Cerebellar nuclear complex (tissue), 1 donor: ENCODE measurements around the gene MTUS2.

Source experiments
- DNase-seq, 2 experiments: peaks; one replicate each; lab custom pipeline; 2025; lab: John Stamatoyannopoulos, UW

MTUS2 gene

GRCh38 chr13:28820099-28821051, at the start of gene MTUS2:
Gene MTUS2 (plus strand): TSS chr13:28820339.
- DNase-seq: peak in 1 of 2 experiments; percentile 40

GRCh38 chr13:28778308-28779215, 41.6 kb upstream of the MTUS2 start:
- DNase-seq: no peak

DNA sequence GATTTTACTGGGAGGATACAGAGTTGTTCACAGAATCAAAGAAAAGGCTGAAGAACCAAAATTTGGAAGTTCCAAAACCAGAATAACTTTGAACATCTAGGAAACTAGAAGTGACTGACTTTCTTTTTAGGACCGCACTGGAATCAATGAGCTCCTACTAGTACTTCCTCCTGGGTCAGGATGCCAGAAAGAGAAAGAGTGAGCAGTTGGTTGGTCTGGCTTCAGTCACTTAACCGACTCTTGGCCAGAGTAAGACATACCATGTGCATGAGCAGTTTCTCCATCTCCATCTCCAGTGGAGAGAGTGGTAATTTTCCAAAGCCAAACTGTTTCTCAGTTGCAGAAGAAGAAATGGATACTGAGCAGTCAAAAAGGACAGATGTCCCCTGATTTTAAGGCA, 27.1 kb upstream of the MTUS2 start:
- no peak for DNase-seq

DNA sequence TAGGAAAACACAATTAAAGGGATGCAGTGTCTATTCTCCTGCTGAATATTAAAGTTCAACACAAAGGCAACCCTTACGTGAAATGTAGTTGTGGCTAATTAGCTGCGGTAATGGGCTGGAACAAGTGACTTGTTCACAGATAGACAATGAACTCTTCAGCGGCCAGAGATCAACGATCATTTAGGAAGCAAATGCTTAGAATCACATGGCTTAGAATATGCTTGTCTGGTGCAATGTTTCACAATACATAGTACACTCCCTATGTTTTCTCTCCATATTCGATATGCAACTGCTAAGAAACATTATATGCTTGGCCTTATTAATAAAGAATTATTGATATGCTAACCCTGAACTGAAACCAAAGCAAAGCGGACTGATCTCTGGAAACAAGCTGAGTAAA, 25.7 kb upstream of the MTUS2 start:
- DNase-seq: no peak

DNA sequence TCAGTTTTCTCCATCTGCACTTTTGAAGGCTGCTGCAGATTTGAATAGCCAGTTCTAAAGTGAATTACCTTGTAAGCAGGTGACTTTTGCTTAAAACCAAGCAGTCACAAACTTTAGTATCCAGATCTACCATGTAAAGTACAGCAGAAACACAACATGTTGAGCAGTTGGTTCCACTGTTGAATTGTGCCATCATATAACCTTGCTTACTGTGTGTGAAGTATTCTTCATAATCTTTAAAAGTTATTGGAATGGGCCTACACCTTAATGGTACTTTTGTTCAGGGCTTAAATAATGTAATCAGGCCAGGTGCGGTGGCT, 23.2 kb upstream of the MTUS2 start:
- no peak for DNase-seq

GRCh38 chr13:28805193-28805819, 14.8 kb upstream of the MTUS2 start:
- DNase-seq: no peak

- no peak for DNase-seq
These were observed 2.9 kb upstream of the MTUS2 start for GRCh38 chr13:28817204-28817603.

- no peak for DNase-seq
These were observed 951 bp upstream of the MTUS2 start for GRCh38 chr13:28819046-28819730.

DNA sequence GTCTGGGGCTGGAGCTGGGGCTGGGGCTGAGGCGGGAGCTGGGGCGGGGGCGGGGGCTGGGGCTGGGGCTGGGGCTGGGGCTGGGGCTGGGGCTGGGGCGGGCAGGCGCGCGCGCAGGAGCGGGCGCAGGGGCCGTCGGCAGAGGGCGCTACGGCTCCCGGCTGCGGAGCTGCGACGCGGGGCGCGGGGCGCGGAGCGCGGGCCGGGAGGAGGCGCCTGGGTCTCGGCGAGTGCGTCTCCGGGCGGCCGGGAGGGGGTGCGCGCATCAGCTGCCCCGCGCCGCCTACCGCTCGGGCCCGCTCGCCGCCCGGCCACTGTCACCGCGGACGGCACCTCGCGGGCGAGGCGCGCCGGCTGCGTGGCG, 422 bp upstream of the MTUS2 start:
- DNase-seq: no peak

- peak in 1 of 2 experiments; percentile 21 for DNase-seq
These were observed 2.0 kb downstream of the MTUS2 start for GRCh38 chr13:28822151-28822550.

- peak in 1 of 2 experiments; percentile 7 for DNase-seq
These were observed 2.7 kb downstream of the MTUS2 start for GRCh38 chr13:28822801-28823200.

DNA sequence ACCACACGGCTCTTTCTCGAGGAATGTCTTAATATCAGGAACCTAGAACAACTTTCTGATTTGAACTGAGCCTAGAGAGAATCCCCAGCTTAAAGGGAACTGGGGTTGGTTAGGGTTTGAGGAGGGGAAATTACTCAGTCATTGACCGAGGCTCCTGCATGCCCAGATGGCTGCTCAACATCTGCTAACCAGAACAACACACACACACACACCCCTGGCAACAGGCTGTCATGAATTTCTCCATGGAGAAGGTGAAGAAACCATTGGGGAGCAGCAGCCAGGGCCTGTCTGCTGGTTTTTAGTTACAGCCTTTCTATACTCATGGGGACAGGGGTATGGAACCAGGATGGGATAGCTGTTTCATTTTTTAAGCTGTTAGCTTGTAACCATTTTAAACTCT, 5.2 kb downstream of the MTUS2 start:
- DNase-seq: no peak

GRCh38 chr13:28826368-28826767, 6.2 kb downstream of the MTUS2 start:
- DNase-seq: no peak

GRCh38 chr13:28830580-28830979, 10.4 kb downstream of the MTUS2 start:
- DNase-seq: no peak

- DNase-seq: no peak
These were observed 11.0 kb downstream of the MTUS2 start for GRCh38 chr13:28831117-28831516.

DNA sequence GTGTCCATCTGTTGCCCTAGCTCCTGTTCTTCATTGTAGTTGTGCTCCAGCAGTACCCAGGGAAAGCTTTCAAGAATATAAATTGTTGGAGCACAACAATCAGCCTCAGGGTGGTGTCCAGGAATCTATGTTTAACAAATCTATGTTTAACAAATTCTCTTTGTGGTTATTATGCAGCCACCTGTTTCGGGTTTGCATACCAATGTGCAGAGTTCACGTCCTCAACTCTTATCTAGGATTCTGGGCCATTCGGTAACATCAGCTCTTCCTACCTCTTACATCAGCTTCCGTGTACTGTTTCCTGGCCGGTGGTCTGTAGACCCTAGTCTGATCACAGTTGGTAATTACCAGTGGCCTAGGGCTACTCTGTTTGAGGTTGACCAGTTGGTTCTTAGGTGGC, 17.0 kb downstream of the MTUS2 start:
- no peak for DNase-seq

- DNase-seq: peak; percentile 64 to 89
These were observed 23.5 kb downstream of the MTUS2 start for GRCh38 chr13:28843639-28844038.

GRCh38 chr13:28849441-28849840, 29.3 kb downstream of the MTUS2 start:
- peak in 1 of 2 experiments; percentile 45 for DNase-seq

DNA sequence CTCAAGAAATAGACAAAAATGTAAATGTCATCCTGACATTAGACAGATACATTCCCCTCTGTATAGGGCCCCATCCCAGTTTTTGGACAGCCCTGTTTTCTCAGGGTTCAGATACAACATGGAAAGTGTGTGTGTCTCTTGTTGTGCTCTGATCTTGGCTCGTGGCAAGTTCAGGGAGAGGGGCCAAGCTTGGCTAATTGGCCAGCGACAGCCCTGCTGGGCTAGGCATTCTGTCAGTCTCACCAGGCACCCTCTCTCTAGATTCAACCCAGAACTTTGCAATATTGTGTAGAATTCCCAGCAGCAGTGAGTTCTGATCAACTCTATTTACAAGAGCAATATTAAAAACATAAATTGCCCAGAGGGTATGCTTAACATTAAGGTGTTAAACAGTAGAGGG, 30.1 kb downstream of the MTUS2 start:
- DNase-seq: peak; percentile 24 to 60

DNA sequence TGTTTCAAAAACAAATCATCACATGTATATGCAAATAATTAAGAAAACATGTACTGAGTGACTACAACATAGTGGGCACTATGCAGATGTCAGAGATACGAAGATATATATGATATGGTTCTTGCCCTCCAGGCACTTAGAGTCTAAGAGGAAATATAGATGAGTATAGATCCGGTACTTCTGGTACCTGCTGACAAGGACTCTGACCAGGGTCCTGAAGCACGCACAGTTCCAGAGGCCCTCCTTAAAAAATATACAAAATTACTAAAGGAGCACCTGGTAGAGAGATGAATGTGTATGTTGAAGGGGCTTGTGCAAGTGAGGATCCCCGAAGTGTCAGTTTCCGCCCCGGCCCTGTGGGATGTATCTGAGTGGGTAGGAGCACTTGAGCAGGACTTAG, 31.3 kb downstream of the MTUS2 start:
- no peak for DNase-seq

- DNase-seq: no peak
These were observed 34.5 kb downstream of the MTUS2 start for GRCh38 chr13:28854657-28855056.

DNA sequence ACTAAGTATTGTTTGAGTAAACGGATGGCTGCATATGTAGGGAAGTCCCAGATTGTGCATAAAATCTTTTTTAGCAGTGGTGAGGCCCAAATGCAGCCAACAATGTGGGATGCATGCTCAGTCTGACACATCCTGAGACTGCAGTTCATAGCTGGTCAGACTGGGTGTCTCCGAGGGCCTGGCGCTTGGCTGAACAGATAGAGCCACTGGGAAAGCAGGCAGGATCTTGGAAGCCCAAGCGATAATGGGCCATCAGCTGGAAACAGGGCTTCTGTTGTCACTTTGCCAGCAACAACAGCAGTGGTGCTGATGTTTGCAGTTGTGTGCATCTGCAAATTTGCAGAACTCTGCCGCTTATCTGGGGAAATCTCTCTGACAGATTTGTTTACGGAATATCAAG, 36.1 kb downstream of the MTUS2 start:
- no peak for DNase-seq
